HG02610 (cell line): ENCODE measurements around the gene CD34.
"Not testable (repeated sequence)": the region's sequence is repeated elsewhere in the genome, so short reads cannot be mapped to it uniquely, and the experiment has no call there.

ENCODE experiments used
- ATAC-seq: cut with Tn5 transposase; IDR thresholded peaks from one replicate; pipeline ENCODE4 v1.9.1; 2021; ENCODE audit warnings: mild to moderate bottlenecking, moderate library complexity; ENCODE audit not compliant: unreplicated experiment

Gene CD34

GRCh38 chr1:207933205-207933800, 22.4 kb upstream of the CD34 start:
- no peak for ATAC-seq

- ATAC-seq, result no peak
These were observed 16.1 kb upstream of the CD34 start for GRCh38 chr1:207926984-207927383.

- not testable (repeated sequence) for ATAC-seq
These were observed 15.0 kb upstream of the CD34 start for GRCh38 chr1:207925969-207926368.

- no peak for ATAC-seq
These were observed 14.3 kb upstream of the CD34 start for GRCh38 chr1:207925210-207925609.

- no peak for ATAC-seq
These were observed 12.6 kb upstream of the CD34 start for GRCh38 chr1:207923561-207923960.

- ATAC-seq, result no peak
These were observed 12.2 kb upstream of the CD34 start for GRCh38 chr1:207923121-207923520.

GRCh38 chr1:207922554-207922953, 11.6 kb upstream of the CD34 start:
- no peak for ATAC-seq

- ATAC-seq, result no peak
These were observed 10.4 kb upstream of the CD34 start for GRCh38 chr1:207921321-207921720.

GRCh38 chr1:207920444-207921021, 9.6 kb upstream of the CD34 start:
- ATAC-seq, result no peak

- no peak for ATAC-seq
These were observed 8.7 kb upstream of the CD34 start for GRCh38 chr1:207919523-207920170.

GRCh38 chr1:207918581-207918980, 7.7 kb upstream of the CD34 start:
- ATAC-seq, result no peak

- ATAC-seq, result no peak
These were observed 7.1 kb upstream of the CD34 start for GRCh38 chr1:207918011-207918410.

- ATAC-seq, result no peak
These were observed 6.2 kb upstream of the CD34 start for GRCh38 chr1:207917080-207917479.

GRCh38 chr1:207913951-207914350, 3.0 kb upstream of the CD34 start:
- no peak for ATAC-seq

GRCh38 chr1:207911856-207912760, 1.2 kb upstream of the CD34 start:
- ATAC-seq, result no peak

- no peak for ATAC-seq
These were observed 1.2 kb downstream of the CD34 start for GRCh38 chr1:207909687-207910086.

- ATAC-seq, result no peak
These were observed 2.7 kb downstream of the CD34 start for GRCh38 chr1:207908107-207908734.

GRCh38 chr1:207904391-207904790, 6.5 kb downstream of the CD34 start:
- ATAC-seq, result no peak

GRCh38 chr1:207903767-207904166, 7.2 kb downstream of the CD34 start:
- no peak for ATAC-seq

GRCh38 chr1:207903053-207903452, 7.9 kb downstream of the CD34 start:
- no peak for ATAC-seq

- no peak for ATAC-seq
These were observed 8.4 kb downstream of the CD34 start for GRCh38 chr1:207902566-207902965.
